Effector memory CD4-positive, alpha-beta T cell (primary cell): ENCODE results near the gene RNF213.

ENCODE experiments used
- DNase-seq, 3 donors: peaks; one replicate each; pipeline ENCODE4 v3.0.0-alpha.2; 2020
- H3K27ac ChIP-seq: 2 replicates; pipeline ENCODE4 v1.7.0; 2013; ENCODE audit warnings: mild to moderate bottlenecking, low read length, moderate library complexity; ENCODE audit not compliant: insufficient read depth, poor library complexity, severe bottlenecking
- H3K27me3 ChIP-seq: replicated peaks from 2 replicates; pipeline ENCODE4 v1.7.0; 2013; ENCODE audit warnings: mild to moderate bottlenecking, low read length; ENCODE audit not compliant: insufficient read depth, control insufficient read depth, poor library complexity, severe bottlenecking
- H3K36me3 ChIP-seq: 2 replicates; pipeline ENCODE4 v1.7.0; 2013; ENCODE audit warnings: mild to moderate bottlenecking, low read length, moderate library complexity; ENCODE audit not compliant: control insufficient read depth, insufficient read depth
- H3K4me1 ChIP-seq: 2 replicates; pipeline ENCODE4 v1.7.0; 2013; ENCODE audit warnings: low read length, mild to moderate bottlenecking; ENCODE audit not compliant: control insufficient read depth, insufficient read depth, poor library complexity, severe bottlenecking
- H3K4me3 ChIP-seq: 2 replicates; pipeline ENCODE4 v1.7.0; 2013; ENCODE audit warnings: low read length, low read depth, mild to moderate bottlenecking; ENCODE audit not compliant: insufficient read depth, poor library complexity, severe bottlenecking
- H3K9me3 ChIP-seq: 2 replicates; pipeline ENCODE4 v1.7.0; 2013; ENCODE audit warnings: mild to moderate bottlenecking, low read length, moderate library complexity; ENCODE audit not compliant: control insufficient read depth

RNF213 gene

GRCh38 chr17:80431246-80432195 lies 170.9 kb downstream of the RNF213 start:
- Histone ChIP-seq H3K4me1 (peaks cover 6% of the 10 kb centered on the region), H3K4me3 (no peak overlapping the region), H3K27ac (no peak overlapping the region), H3K36me3 (no peaks in the 10 kb centered on the region), H3K27me3 (no peaks in the 10 kb centered on the region), H3K9me3 (no peaks in the 10 kb centered on the region)
- DNase-seq: no peak

- H3K36me3 ChIP-seq: no peaks in the 10 kb centered on the region
These were observed 171.8 kb downstream of the RNF213 start for GRCh38 chr17:80432350-80432955.

GRCh38 chr17:80432961-80433550 lies 172.4 kb downstream of the RNF213 start:
- Histone ChIP-seq H3K4me3 (no peak overlapping the region), H3K27me3 (no peaks in the 10 kb centered on the region), H3K4me1 (no peaks in the 10 kb centered on the region), H3K27ac (no peak overlapping the region), H3K36me3 (no peaks in the 10 kb centered on the region), H3K9me3 (no peaks in the 10 kb centered on the region)
- no peak for DNase-seq

More at GRCh38 chr17:80432350-80432955, 171.8 kb downstream of the RNF213 start:
- Histone ChIP-seq H3K27ac (no peak overlapping the region), H3K4me1 (no peaks in the 10 kb centered on the region), H3K4me3 (no peak overlapping the region), H3K9me3 (no peaks in the 10 kb centered on the region), H3K27me3 (no peaks in the 10 kb centered on the region)
- no peak for DNase-seq

GRCh38 chr17:80433916-80434666 lies 173.4 kb downstream of the RNF213 start:
- no peaks in the 10 kb centered on the region for H3K9me3 ChIP-seq
- no peak overlapping the region for H3K4me3 ChIP-seq
- no peaks in the 10 kb centered on the region for H3K36me3 ChIP-seq
- H3K27me3 ChIP-seq: no peaks in the 10 kb centered on the region
- no peaks in the 10 kb centered on the region for H3K4me1 ChIP-seq
- H3K27ac ChIP-seq: no peak overlapping the region
- no peak for DNase-seq

- no peaks in the 10 kb centered on the region for H3K36me3 ChIP-seq
- no peak overlapping the region for H3K27ac ChIP-seq
- no peaks in the 10 kb centered on the region for H3K27me3 ChIP-seq
- no peaks in the 10 kb centered on the region for H3K4me1 ChIP-seq
- no peaks in the 10 kb centered on the region for H3K9me3 ChIP-seq
- no peak overlapping the region for H3K4me3 ChIP-seq
- no peak for DNase-seq
These were observed 176.9 kb downstream of the RNF213 start for GRCh38 chr17:80437532-80437931.

GRCh38 chr17:80438806-80439205 lies 178.2 kb downstream of the RNF213 start:
- Histone ChIP-seq H3K4me1 (no peaks in the 10 kb centered on the region), H3K27ac (no peak overlapping the region), H3K4me3 (no peak overlapping the region), H3K27me3 (no peaks in the 10 kb centered on the region), H3K36me3 (no peaks in the 10 kb centered on the region), H3K9me3 (no peaks in the 10 kb centered on the region)
- no peak for DNase-seq

GRCh38 chr17:80439499-80439898 lies 178.8 kb downstream of the RNF213 start:
- Histone ChIP-seq H3K27ac (no peak overlapping the region), H3K4me3 (no peak overlapping the region), H3K9me3 (no peaks in the 10 kb centered on the region), H3K27me3 (no peaks in the 10 kb centered on the region), H3K36me3 (no peaks in the 10 kb centered on the region), H3K4me1 (no peaks in the 10 kb centered on the region)
- DNase-seq: no peak

- Histone ChIP-seq H3K9me3 (no peaks in the 10 kb centered on the region), H3K27ac (no peak overlapping the region), H3K4me3 (no peak overlapping the region), H3K36me3 (no peaks in the 10 kb centered on the region), H3K4me1 (no peaks in the 10 kb centered on the region), H3K27me3 (no peaks in the 10 kb centered on the region)
- peak in 1 of 3 donors; percentile 29 for DNase-seq
These were observed 180.5 kb downstream of the RNF213 start for GRCh38 chr17:80441133-80441578.

- Histone ChIP-seq H3K4me1 (no peaks in the 10 kb centered on the region), H3K27me3 (no peaks in the 10 kb centered on the region), H3K36me3 (no peaks in the 10 kb centered on the region), H3K9me3 (no peaks in the 10 kb centered on the region), H3K27ac (no peak overlapping the region), H3K4me3 (no peak overlapping the region)
- DNase-seq: no peak
These were observed 181.1 kb downstream of the RNF213 start for GRCh38 chr17:80441598-80442322.
